H1 (cell line): Measurements from ENCODE around the gene TMA7B. TPM values are rescaled to one million over a fixed set of nuclear protein-coding genes. Genes with fewer than 3 reads are reported as not detected.

Source experiments
- CTCF ChIA-PET: fragments of 300-600 bp; sonication (Branson Sonifier 250); formaldehyde crosslinking; loops from one replicate; lab custom pipeline; 2021; ENCODE audit not compliant: partially characterized antibody; lab: Charles Lee
- POLR2A ChIA-PET: fragments of 300-600 bp; sonication (Branson Sonifier 250); formaldehyde crosslinking; loops from one replicate; lab custom pipeline; 2021; ENCODE audit warnings: inconsistent platforms; ENCODE audit not compliant: partially characterized antibody; lab: Charles Lee
- DNase-seq, 2 experiments: peaks; one replicate each; pipeline versions ENCODE4 v3.0.0 to v3.0.0-alpha.2; 2010 to 2022; ENCODE audit warnings: low spot score in 2 of 2, low read depth in 1 of 2, mixed read lengths in 1 of 2
- FAIRE-seq: peaks from 2 replicates; lab custom pipeline; 2011; peaks lifted over from hg19 to GRCh38; lab: Jason Lieb, UNC
- H2AFZ ChIP-seq: 2 replicates; pipeline ENCODE4 v1.8.1; 2012; ENCODE audit warnings: low read length, inconsistent platforms
- H2AK5ac ChIP-seq: 2 replicates; pipeline ENCODE4 v1.6.1; 2013; ENCODE audit warnings: low read depth, low read length
- H2BK120ac ChIP-seq: replicated peaks from 2 replicates; pipeline ENCODE3; 2013; ENCODE audit warnings: low read depth, low read length, inconsistent platforms
- H2BK12ac ChIP-seq: 2 replicates; pipeline ENCODE4 v1.6.1; 2013; ENCODE audit warnings: low read depth, low read length
- H2BK15ac ChIP-seq: 2 replicates; pipeline ENCODE4 v1.6.1; 2013; ENCODE audit warnings: low read length
- H2BK20ac ChIP-seq: 2 replicates; pipeline ENCODE4 v1.6.1; 2013; ENCODE audit warnings: low read length
- H2BK5ac ChIP-seq: 2 replicates; pipeline ENCODE4 v1.6.1; 2013; ENCODE audit warnings: low read depth, low read length
- H3K14ac ChIP-seq: 2 replicates; pipeline ENCODE4 v1.6.1; 2013; ENCODE audit warnings: inconsistent platforms; ENCODE audit not compliant: insufficient read length
- H3K18ac ChIP-seq: 2 replicates; pipeline ENCODE4 v1.6.1; 2013; ENCODE audit warnings: low read length; ENCODE audit errors: extremely low read depth
- H3K23ac ChIP-seq: 2 replicates; pipeline ENCODE4 v1.6.1; 2013; ENCODE audit warnings: inconsistent platforms; ENCODE audit not compliant: insufficient read length
- H3K23me2 ChIP-seq: 2 replicates; pipeline ENCODE4 v1.6.1; 2013; ENCODE audit warnings: low read depth, low read length
- H3K27ac ChIP-seq: 2 replicates; pipeline ENCODE4 v1.6.1; 2011; ENCODE audit warnings: low read depth, low read length, inconsistent platforms
- H3K27me3 ChIP-seq, 4 experiments: replicated peaks in 1 of 4; 1 replicate in 1 of 4; 2 replicates in 3 of 4; pipeline versions ENCODE4 v1.6.1 to v1.8.1; 2011 to 2013; ENCODE audit warnings: low read length in 3 of 4, mild to moderate bottlenecking in 3 of 4, inconsistent platforms in 2 of 4, mixed read lengths in 2 of 4, moderate library complexity in 1 of 4; ENCODE audit not compliant: control insufficient read depth in 3 of 4, insufficient read depth in 3 of 4; ENCODE audit errors: extremely low read depth in 1 of 4
- H3K36me3 ChIP-seq, 4 experiments: 2 replicates each; pipeline versions ENCODE4 v1.6.1 to v1.8.1; 2011 to 2013; ENCODE audit warnings: mild to moderate bottlenecking in 4 of 4, low read length in 3 of 4, moderate library complexity in 2 of 4, control low read depth in 1 of 4, inconsistent platforms in 1 of 4; ENCODE audit not compliant: insufficient read depth in 4 of 4, control insufficient read depth in 2 of 4
- H3K4ac ChIP-seq: replicated peaks from 2 replicates; pipeline ENCODE3; 2013; ENCODE audit warnings: low read length, low read depth, mixed read lengths, inconsistent platforms; ENCODE audit not compliant: insufficient read length
- H3K4me1 ChIP-seq, 4 experiments: replicated peaks in 1 of 4; 1 replicate in 1 of 4; 2 replicates in 3 of 4; pipeline versions ENCODE4 v1.6.1 to v1.8.1; 2011 to 2013; ENCODE audit warnings: low read length in 3 of 4, inconsistent platforms in 2 of 4, mixed read lengths in 1 of 4; ENCODE audit not compliant: insufficient read depth in 4 of 4, control insufficient read depth in 3 of 4
- H3K4me2 ChIP-seq, 2 experiments: 2 replicates each; pipeline versions ENCODE4 v1.6.1 to v1.8.1; 2011 to 2013; ENCODE audit warnings: low read depth in 2 of 2, low read length in 2 of 2, control low read depth in 1 of 2, inconsistent platforms in 1 of 2, mild to moderate bottlenecking in 1 of 2; ENCODE audit not compliant: insufficient read depth in 1 of 2
- H3K4me3 ChIP-seq, 4 experiments: fragments of 200-600, 300-600 bp in 1 of 4; sonication (generic), shearing (Covaris generic), sonication (Bioruptor Twin) in 1 of 4; 2 replicates each; pipeline versions ENCODE4 v1.5.1 to v1.8.1; 2011 to 2016; ENCODE audit warnings: low read length in 4 of 4, low read depth in 3 of 4, control low read depth in 2 of 4, inconsistent platforms in 2 of 4, mild to moderate bottlenecking in 2 of 4, mixed read lengths in 1 of 4, moderate library complexity in 1 of 4; ENCODE audit not compliant: insufficient read depth in 2 of 4; ENCODE audit errors: extremely low read depth in 1 of 4
- H3K56ac ChIP-seq: replicated peaks from 2 replicates; pipeline ENCODE3; 2013; ENCODE audit warnings: low read depth, mild to moderate bottlenecking, mixed read lengths, low read length, inconsistent platforms; ENCODE audit not compliant: insufficient read length
- H3K79me1 ChIP-seq: 2 replicates; pipeline ENCODE4 v1.6.1; 2013; ENCODE audit warnings: low read depth, low read length, control low read depth
- H3K79me2 ChIP-seq, 2 experiments: 2 replicates each; pipeline versions ENCODE4 v1.6.1 to v1.8.1; 2012 to 2013; ENCODE audit warnings: low read length in 2 of 2, mild to moderate bottlenecking in 2 of 2, inconsistent platforms in 1 of 2; ENCODE audit not compliant: insufficient read depth in 2 of 2, control insufficient read depth in 1 of 2
- H3K9ac ChIP-seq, 4 experiments: replicated peaks in 1 of 4; 1 replicate in 1 of 4; 2 replicates in 3 of 4; pipeline versions ENCODE4 v1.6.1 to v1.8.1; 2011 to 2013; ENCODE audit warnings: low read depth in 3 of 4, low read length in 3 of 4, control low read depth in 2 of 4, mild to moderate bottlenecking in 2 of 4, moderate library complexity in 2 of 4, inconsistent platforms in 1 of 4; ENCODE audit errors: extremely low read depth in 1 of 4
- H3K9me3 ChIP-seq, 2 experiments: 2 replicates each; pipeline versions ENCODE4 v1.6.1 to v1.8.1; 2012 to 2013; ENCODE audit warnings: mild to moderate bottlenecking in 2 of 2, moderate library complexity in 2 of 2, control low read depth in 1 of 2, inconsistent platforms in 1 of 2, low read depth in 1 of 2, low read length in 1 of 2, mixed read lengths in 1 of 2; ENCODE audit not compliant: insufficient read depth in 2 of 2
- H4K20me1 ChIP-seq, 2 experiments: replicated peaks in 1 of 2; 2 replicates each; pipeline versions ENCODE3 to v1.8.1; 2011 to 2013; ENCODE audit warnings: inconsistent platforms in 2 of 2, low read length in 2 of 2, mild to moderate bottlenecking in 1 of 2; ENCODE audit not compliant: insufficient read depth in 2 of 2, control insufficient read depth in 1 of 2
- H4K5ac ChIP-seq: 2 replicates; pipeline ENCODE4 v1.6.1; 2013; ENCODE audit warnings: low read length, low read depth, mixed read lengths, inconsistent platforms; ENCODE audit not compliant: insufficient read length
- H4K8ac ChIP-seq: 2 replicates; pipeline ENCODE4 v1.8.0; 2013; ENCODE audit warnings: mild to moderate bottlenecking, moderate library complexity, low read length, inconsistent platforms; ENCODE audit not compliant: insufficient read depth; ENCODE audit errors: extremely low read depth
- H4K91ac ChIP-seq: replicated peaks from 2 replicates; pipeline ENCODE3; 2013; ENCODE audit warnings: low read length, mixed read lengths, inconsistent platforms; ENCODE audit not compliant: insufficient read length
- CBX5 ChIP-seq: fragments of 300-800, 300-1000 bp; sonication (generic); IDR thresholded peaks from 2 replicates; pipeline ENCODE4 v1.7.1; 2016; ENCODE audit warnings: antibody characterized with exemption, low read length, low read depth
- CHD1 ChIP-seq: IDR thresholded peaks from 2 replicates; pipeline ENCODE4 v1.6.1; 2012; ENCODE audit warnings: low read depth, low read length, improper control_type of control experiment
- EZH2 ChIP-seq: fragments of 200-600 bp; sonication (generic); IDR thresholded peaks from 2 replicates; pipeline ENCODE4 v1.7.1; 2012; ENCODE audit warnings: low read depth, mild to moderate bottlenecking, moderate library complexity, low read length, inconsistent platforms; ENCODE audit not compliant: severe bottlenecking
- SP4 ChIP-seq: IDR thresholded peaks from 2 replicates; pipeline ENCODE4 v1.6.1; 2012; ENCODE audit warnings: low read length, inconsistent platforms
- TEAD4 ChIP-seq: IDR thresholded peaks from 2 replicates; pipeline ENCODE4 v1.6.1; 2012; ENCODE audit warnings: low read depth, low read length, inconsistent platforms, mixed read lengths
- WGBS, 2 experiments: shearing (Covaris generic) in 1 of 2; methylation state at CpG; one replicate each; pipeline versions ENCODE4 v1.1.6 to v1.1.7; 2013 to 2015; ENCODE audit warnings: low lambda C conversion rate in 2 of 2, mixed read lengths in 2 of 2, inconsistent platforms in 1 of 2, low coverage in 1 of 2, missing lambda C conversion rate in 1 of 2; ENCODE audit not compliant: insufficient replicate concordance in 2 of 2, insufficient coverage in 1 of 2, insufficient read length in 1 of 2; ENCODE audit errors: extremely low coverage in 1 of 2, missing lambda C conversion rate in 1 of 2; 5-methylcytosine and 5-hydroxymethylcytosine counted together
- polyA plus RNA-seq, 7 experiments: library from polyadenylated mRNA; depleted of rRNA in 3 of 7; stranded (reverse) in 5 of 7; unstranded in 2 of 7; fragments of >200 nt in 5 of 7; fragments of 200-250 nt in 2 of 7; gene quantifications; 1 replicate in 5 of 7; 2 replicates in 1 of 7; 4 replicates in 1 of 7; pipeline versions ENCODE4 v1.2.1 to v1.2.3, GENCODE V29; 2011 to 2013; ENCODE audit warnings: missing spikeins in 2 of 7, mixed read lengths in 2 of 7
- total RNA-seq: library from RNA; stranded (reverse); fragmentation: NEBNext Ultra II Directional; extraction: Animal tissue kit (Norgen Biotek cat#: 25700); gene quantifications from 2 replicates; pipeline ENCODE4 v1.2.1, GENCODE V29; 2021

The TMA7B gene
- total and polyA plus RNA-seq, 2 of the 8 experiments (the other 6 are each of a cell fraction or from before 2014, with no cell fraction given): not detected

- peak; percentile 13 for FAIRE-seq
- H3K4ac ChIP-seq: no peak overlapping the region
- TF ChIP-seq CBX5: no peak
- no peak for TF ChIP-seq TEAD4
- TF ChIP-seq CHD1: no peak
- TF ChIP-seq EZH2: no peak
- TF ChIP-seq SP4: no peak
- TF ChIP-seq, all 59 proteins: peak for 0
- Histone ChIP-seq H4K91ac (no peak overlapping the region), H3K79me2 (no peaks in the 10 kb centered on the region), H3K79me1 (no peaks in the 10 kb centered on the region), H3K23ac (no peak overlapping the region), H3K23me2 (no peaks in the 10 kb centered on the region), H3K36me3 (no peaks in the 10 kb centered on the region), H3K4me1 (peaks cover 7 to 21% (median 12%) of the 10 kb centered on the region in 4 experiments), H3K4me2 (peak overlapping the region; percentile 1 to 7; a peak in 1 of 4 replicates), H3K14ac (no peak overlapping the region), H4K20me1 (no peaks in the 10 kb centered on the region), H3K4me3 (no peak overlapping the region), H3K27ac (no peak overlapping the region), H2BK120ac (no peak overlapping the region), H3K9ac (no peak overlapping the region), H3K18ac (no peak overlapping the region), H2AK5ac (no peak overlapping the region), H2AFZ (no peak overlapping the region), H2BK5ac (no peak overlapping the region), H2BK15ac (no peak overlapping the region), H4K5ac (no peak overlapping the region), H2BK20ac (no peak overlapping the region), H3K56ac (no peak overlapping the region), H3K27me3 (no peaks in the 10 kb centered on the region; a peak in 1 of 7 replicates), H2BK12ac (no peak overlapping the region), H3K9me3 (no peaks in the 10 kb centered on the region), H4K8ac (no peak overlapping the region)
- ChIA-PET POLR2A (no interaction called here), CTCF (interaction anchor here (0.7 to 2.9 kb wide), 2 partner anchors 83 to 236 kb away, joined by 3 to 23 read pairs; no protein-coding TSS in a partner anchor)
- WGBS, 2 experiments: 51% methylated on average over 9 of the region's 9 CpGs; no CpG with 5 or more reads in 1 of the 2 experiments
- no peak for DNase-seq
These were observed 19.4 kb upstream of the TMA7B start for GRCh38 chr22:39940757-39941305.
